Measurements from ENCODE around the gene MRPL53. TPM values are rescaled to one million over a fixed set of nuclear protein-coding genes. Genes with fewer than 3 reads are reported as not detected.

The MRPL53 gene
- total and polyA plus RNA-seq, 2 of the 13 experiments (the other 11 are each of a cell fraction or from before 2014, with no cell fraction given): 34.3 to 51.9 TPM

GRCh38 chr2:74441690-74442482 lies 30.6 kb downstream of the MRPL53 start, which contains the start of gene RTKN (continued):
- TF ChIP-seq ZEB1 (IDR thresholded peaks at IDR 0.05; ENCODE audit: insufficient replicate concordance, low read depth) (no peak), UBTF (CRISPR knock-in tag; IDR thresholded peaks at IDR 0.05) (peak; percentile 97), ZNF225 (CRISPR knock-in tag; IDR thresholded peaks at IDR 0.05) (no peak; the same call in 1 of the 2 replicates), ZNF430 (CRISPR knock-in tag; IDR thresholded peaks at IDR 0.05) (peak; percentile 98), PITX1 (CRISPR knock-in tag; IDR thresholded peaks at IDR 0.05) (peak; percentile 79; the same call in 1 of the 2 replicates), ZFP36 (IDR thresholded peaks at IDR 0.05; ENCODE audit: borderline replicate concordance, low read depth, low read length, partially characterized antibody) (no peak), SAFB2 (CRISPR knock-in tag; IDR thresholded peaks at IDR 0.05; ENCODE audit: borderline replicate concordance, low read depth) (peak; percentile 94), ZFP41 (CRISPR knock-in tag; IDR thresholded peaks at IDR 0.05; ENCODE audit: borderline replicate concordance) (no peak; the same call in 1 of the 2 replicates), RNF2 (conservative IDR thresholded peaks at IDR 0.05; ENCODE audit: low read depth) (peak; percentile 23; the same call in 1 of the 2 replicates), ZNF160 (CRISPR knock-in tag; IDR thresholded peaks at IDR 0.05) (peak; percentile 19; the same call in 1 of the 2 replicates), SP140L (CRISPR knock-in tag; IDR thresholded peaks at IDR 0.05; ENCODE audit: borderline replicate concordance) (no peak; the same call in 1 of the 2 replicates), GPBP1L1 (CRISPR knock-in tag; IDR thresholded peaks at IDR 0.05) (no peak), RCOR2 (CRISPR knock-in tag; IDR thresholded peaks at IDR 0.05) (no peak), ZNF652 (CRISPR knock-in tag; IDR thresholded peaks at IDR 0.05; ENCODE audit: borderline replicate concordance, low read depth) (peak; percentile 71; the same call in 1 of the 2 replicates), SRF (IDR thresholded peaks at IDR 0.05; ENCODE audit: low read depth, low read length) (0 out of 2 replicates have a peak, but pooled peaks have one; percentile 36), ZBTB46 (CRISPR knock-in tag; IDR thresholded peaks at IDR 0.05; ENCODE audit: borderline replicate concordance) (no peak), ELK4 (CRISPR knock-in tag; IDR thresholded peaks at IDR 0.05; ENCODE audit: borderline replicate concordance) (no peak), ZNF766 (CRISPR knock-in tag; IDR thresholded peaks at IDR 0.05; ENCODE audit: borderline replicate concordance) (peak; percentile 26), KLF9 (CRISPR knock-in tag; IDR thresholded peaks at IDR 0.05; ENCODE audit: low read depth) (no peak)

Data from HepG2 (cell line).